ENCODE data around the gene SMLR1.

Gene SMLR1

DNA sequence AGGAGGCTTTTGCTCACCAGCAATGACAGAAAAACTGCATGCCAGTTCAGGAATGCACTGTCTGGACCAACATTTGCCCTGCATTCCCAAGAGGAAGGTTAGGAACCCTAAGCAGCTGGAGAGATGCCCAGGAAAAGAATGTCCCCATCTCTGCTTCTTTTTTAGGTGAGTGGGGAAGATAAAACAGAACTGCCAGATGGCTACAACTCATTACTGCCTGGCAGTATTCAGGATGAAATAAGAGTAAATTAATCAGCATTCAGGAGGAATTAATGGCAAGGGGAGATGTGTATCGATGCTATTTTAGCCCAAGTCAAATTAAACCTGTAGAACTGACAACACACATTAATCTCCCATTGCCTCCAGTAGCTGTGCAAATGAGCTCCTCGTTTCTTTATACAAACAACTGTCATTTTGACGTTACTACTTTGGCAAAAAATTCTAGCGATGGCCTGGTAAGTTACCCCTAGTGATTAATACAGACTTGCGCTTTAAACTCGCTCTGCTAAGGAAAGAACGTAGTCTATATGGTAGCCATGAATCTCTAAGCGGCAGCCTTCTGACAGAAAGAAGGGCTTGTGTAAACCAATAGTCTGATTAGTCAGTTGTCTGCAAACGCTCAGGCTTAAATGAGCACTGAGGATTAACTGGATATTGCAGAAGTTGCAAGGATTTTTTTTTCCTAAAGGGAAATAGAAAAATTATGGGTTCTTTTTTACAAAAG is 16.7 kb upstream of the SMLR1 start:
- H3K4me3 ChIP-seq (ENCODE audit: low read depth, low read length) = no peak overlapping the region
- TF ChIP-seq, protein P1, sequence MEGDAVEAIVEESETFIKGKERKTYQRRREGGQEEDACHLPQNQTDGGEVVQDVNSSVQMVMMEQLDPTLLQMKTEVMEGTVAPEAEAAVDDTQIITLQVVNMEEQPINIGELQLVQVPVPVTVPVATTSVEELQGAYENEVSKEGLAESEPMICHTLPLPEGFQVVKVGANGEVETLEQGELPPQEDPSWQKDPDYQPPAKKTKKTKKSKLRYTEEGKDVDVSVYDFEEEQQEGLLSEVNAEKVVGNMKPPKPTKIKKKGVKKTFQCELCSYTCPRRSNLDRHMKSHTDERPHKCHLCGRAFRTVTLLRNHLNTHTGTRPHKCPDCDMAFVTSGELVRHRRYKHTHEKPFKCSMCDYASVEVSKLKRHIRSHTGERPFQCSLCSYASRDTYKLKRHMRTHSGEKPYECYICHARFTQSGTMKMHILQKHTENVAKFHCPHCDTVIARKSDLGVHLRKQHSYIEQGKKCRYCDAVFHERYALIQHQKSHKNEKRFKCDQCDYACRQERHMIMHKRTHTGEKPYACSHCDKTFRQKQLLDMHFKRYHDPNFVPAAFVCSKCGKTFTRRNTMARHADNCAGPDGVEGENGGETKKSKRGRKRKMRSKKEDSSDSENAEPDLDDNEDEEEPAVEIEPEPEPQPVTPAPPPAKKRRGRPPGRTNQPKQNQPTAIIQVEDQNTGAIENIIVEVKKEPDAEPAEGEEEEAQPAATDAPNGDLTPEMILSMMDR (IDR thresholded peaks at IDR 0.05; ENCODE audit: borderline replicate concordance, insufficient read depth, low read depth, low read length) = no peak

DNA sequence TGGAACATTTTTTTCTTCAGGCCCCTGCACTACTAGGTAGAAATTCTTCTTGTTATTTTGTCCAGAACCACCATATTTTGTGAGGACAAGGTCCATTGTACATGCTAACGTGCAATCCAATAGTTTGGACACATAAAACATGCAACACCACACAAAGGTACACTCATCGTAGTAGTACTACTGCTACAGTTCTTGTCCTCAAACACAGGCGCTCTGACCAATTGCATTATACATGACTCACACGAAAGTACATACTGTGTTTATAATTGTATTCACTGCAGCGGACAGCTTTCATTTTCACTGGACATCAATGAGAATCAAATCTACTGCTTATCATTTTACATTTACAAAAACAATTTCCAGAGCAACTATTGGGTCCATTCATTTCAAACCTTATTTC is 15.3 kb upstream of the SMLR1 start:
- TF ChIP-seq, protein P1 (IDR thresholded peaks at IDR 0.05; ENCODE audit: borderline replicate concordance, insufficient read depth, low read depth, low read length) = no peak
- H3K4me3 ChIP-seq (ENCODE audit: low read depth, low read length) = no peak overlapping the region

DNA sequence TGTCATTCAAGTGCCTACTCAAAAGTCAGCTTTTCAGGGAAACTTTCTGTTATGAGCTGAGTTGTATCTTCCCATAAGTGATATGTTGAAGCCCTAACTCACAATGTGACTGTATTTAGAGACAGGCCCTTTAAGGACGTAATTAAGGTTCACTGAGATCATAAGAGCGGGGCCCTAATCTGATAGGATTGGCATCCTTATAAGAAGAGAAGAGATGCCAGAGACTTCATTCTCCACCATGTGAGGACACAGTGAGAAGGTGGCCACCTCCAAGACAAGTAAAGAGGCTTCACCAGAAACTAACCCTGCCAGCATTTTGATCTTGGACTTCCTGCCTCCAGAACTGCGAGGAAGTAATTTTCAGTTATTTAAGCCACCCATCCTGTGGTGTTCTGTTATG is 12.7 kb upstream of the SMLR1 start:
- TF ChIP-seq, protein P1 (IDR thresholded peaks at IDR 0.05; ENCODE audit: borderline replicate concordance, insufficient read depth, low read depth, low read length) = no peak
- no peak overlapping the region for H3K4me3 ChIP-seq (ENCODE audit: low read depth, low read length)

DNA sequence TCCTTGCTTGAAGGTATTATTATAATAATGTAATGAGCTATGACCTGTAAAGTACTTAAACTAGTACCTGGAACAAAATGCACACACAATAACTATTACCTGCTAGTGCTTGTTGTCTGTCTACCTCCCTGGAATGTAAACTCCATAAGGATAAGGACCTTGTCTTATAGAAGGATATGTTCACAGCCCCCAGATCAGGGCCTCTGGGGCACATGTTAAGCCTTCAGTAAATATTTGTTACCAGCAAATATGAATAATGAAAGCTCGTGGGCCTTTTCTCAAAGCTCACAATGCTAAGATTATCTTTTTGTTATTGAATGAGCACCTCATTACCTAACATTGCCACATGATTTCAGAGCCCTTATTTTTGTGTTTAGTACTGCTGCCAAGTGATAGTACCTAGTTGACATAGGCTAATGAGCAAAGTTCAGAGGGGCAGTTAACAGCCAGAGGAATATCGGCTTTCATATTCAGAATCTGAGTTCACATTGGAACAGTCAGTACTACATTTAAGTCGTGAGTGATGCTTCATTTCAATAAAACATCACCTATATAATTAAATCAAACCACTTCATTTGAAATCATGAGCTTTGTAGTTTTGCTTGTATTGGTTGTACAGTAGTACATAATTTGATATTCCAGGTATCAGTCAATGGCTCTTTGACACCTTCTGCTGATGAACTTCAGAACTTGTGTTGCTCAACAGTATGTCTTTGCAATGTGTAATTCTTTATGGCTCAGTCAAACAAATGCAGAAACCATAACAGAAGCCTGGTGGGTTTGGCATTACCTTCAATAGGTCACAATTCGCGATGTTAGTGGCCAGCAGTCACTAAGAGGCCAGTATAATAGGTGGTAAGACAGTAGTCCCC is 11.8 kb upstream of the SMLR1 start:
- TF ChIP-seq, protein P1 (IDR thresholded peaks at IDR 0.05; ENCODE audit: borderline replicate concordance, insufficient read depth, low read depth, low read length) = no peak
- no peak overlapping the region for H3K4me3 ChIP-seq (ENCODE audit: low read depth, low read length)

DNA sequence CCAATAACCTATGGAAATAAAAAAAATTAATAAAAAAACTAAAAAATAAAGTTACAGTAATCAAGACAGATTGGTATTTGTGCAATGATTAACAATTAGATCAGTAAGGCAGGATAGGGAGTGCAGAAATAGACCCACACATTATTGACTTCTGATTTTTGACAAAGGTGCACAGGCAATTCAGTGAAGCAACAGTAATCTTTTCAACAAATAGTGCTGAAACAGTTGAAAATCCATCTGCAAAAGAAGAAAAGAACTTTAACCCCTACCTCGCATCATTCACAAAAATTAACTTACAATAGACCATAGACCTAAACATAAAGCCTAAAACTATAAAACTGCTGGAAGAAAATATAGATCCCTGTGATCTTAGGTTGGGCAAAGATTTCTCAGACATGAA is 4.5 kb upstream of the SMLR1 start:
- TF ChIP-seq, protein P1 (IDR thresholded peaks at IDR 0.05; ENCODE audit: borderline replicate concordance, insufficient read depth, low read depth, low read length) = no peak

DNA sequence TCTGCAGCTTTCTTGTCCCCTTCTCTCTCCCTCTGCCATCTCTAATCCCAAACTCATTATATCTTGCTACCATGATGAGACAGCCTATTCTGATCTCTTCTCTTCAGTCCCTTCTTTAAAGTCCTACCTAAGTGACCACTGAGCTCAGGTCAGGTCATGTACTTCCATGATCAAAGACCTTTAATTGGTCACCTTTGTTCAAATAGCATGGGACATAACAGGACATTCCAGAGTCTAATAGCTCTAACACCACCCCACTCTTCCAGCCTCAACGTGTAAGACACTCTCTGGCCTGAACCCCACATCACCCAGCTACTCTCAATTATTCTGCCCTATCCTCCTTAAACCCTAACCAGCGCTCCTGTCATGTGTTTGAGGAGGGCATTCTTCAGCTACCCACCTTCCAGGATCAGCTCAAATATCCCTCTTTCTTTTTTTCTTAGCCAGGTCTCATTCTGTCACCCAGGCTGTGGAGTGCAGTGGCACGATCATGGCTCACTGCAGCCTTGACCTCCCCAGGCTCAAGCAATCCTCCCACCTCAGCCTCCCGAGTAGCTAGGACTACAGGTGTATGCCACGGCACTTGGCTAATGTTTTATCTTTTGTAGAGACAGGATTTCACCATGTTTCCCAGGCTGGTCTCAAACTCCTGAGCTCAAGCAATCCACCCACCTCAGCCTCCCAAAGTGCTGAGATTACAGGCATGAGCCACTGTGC is 2.1 kb upstream of the SMLR1 start:
- TF ChIP-seq, protein P1 (IDR thresholded peaks at IDR 0.05; ENCODE audit: borderline replicate concordance, insufficient read depth, low read depth, low read length) = no peak
- no peak overlapping the region for H3K4me3 ChIP-seq (ENCODE audit: low read depth, low read length)

More for the DNA sequence above, 4.5 kb upstream of the SMLR1 start:
- no peak overlapping the region for H3K4me3 ChIP-seq (ENCODE audit: low read depth, low read length)

Measured in GM12875 (cell line).